IMR-90 (cell line): Measurements from ENCODE around the gene CRISPLD2. TPM values are rescaled to one million over a fixed set of nuclear protein-coding genes. Genes with fewer than 3 reads are reported as not detected.

Experiments used
- ATAC-seq: fragments of 200-7000 bp; cut with Tn5 transposase; 2 replicates; pipeline ENCODE4 v1.9.1; 2020; ENCODE audit warnings: low read depth, mild to moderate bottlenecking, moderate library complexity
- BruUV-seq: library from RNA; stranded (reverse); fragments of 400-500 nt; replicated peaks from 2 replicates; lab custom pipeline; 2021; lab: Mats Ljungman, UMichigan
- CTCF ChIA-PET: fragments of 300-600 bp; formaldehyde crosslinking; extraction: SDS; loops from one replicate; lab custom pipeline; 2021; ENCODE audit warnings: antibody characterized with exemption; lab: Yijun Ruan, JAX
- POLR2A ChIA-PET: fragments of 300-600 bp; sonication (Branson Sonifier 250); formaldehyde crosslinking; loops from one replicate; lab custom pipeline; 2022; ENCODE audit warnings: antibody characterized with exemption; ENCODE audit not compliant: unreplicated experiment; lab: Charles Lee
- DNase-seq: peaks from one replicate; pipeline ENCODE4 v3.0.0; 2013
- H2AFZ ChIP-seq: replicated peaks from 2 replicates; pipeline ENCODE3; 2013; ENCODE audit warnings: low read length, mild to moderate bottlenecking; ENCODE audit not compliant: poor library complexity
- H2AK5ac ChIP-seq: 2 replicates; pipeline ENCODE4 v1.6.1; 2013; ENCODE audit warnings: low read depth, low read length, inconsistent platforms
- H2AK9ac ChIP-seq: replicated peaks from 2 replicates; pipeline ENCODE3; 2013; ENCODE audit warnings: mild to moderate bottlenecking, low read depth, low read length, moderate library complexity; ENCODE audit not compliant: poor library complexity
- H2BK120ac ChIP-seq: 2 replicates; pipeline ENCODE4 v1.6.1; 2013; ENCODE audit warnings: low read depth, low read length, inconsistent platforms
- H2BK15ac ChIP-seq: 3 replicates; pipeline ENCODE4 v1.6.1; 2013; ENCODE audit warnings: low read depth, low read length, inconsistent platforms
- H2BK20ac ChIP-seq: 2 replicates; pipeline ENCODE4 v1.6.1; 2013; ENCODE audit warnings: low read depth, mild to moderate bottlenecking, inconsistent platforms, low read length, moderate library complexity
- H2BK5ac ChIP-seq: 2 replicates; pipeline ENCODE4 v1.6.1; 2013; ENCODE audit warnings: mild to moderate bottlenecking, low read depth, low read length, inconsistent platforms; ENCODE audit not compliant: poor library complexity, severe bottlenecking
- H3K14ac ChIP-seq: replicated peaks from 2 replicates; pipeline ENCODE4 v1.6.1; 2013; ENCODE audit warnings: low read depth, low read length, inconsistent platforms
- H3K18ac ChIP-seq: 2 replicates; pipeline ENCODE4 v1.6.1; 2013; ENCODE audit warnings: low read depth, low read length, control low read depth
- H3K23ac ChIP-seq: 2 replicates; pipeline ENCODE4 v1.6.1; 2013; ENCODE audit warnings: low read depth, low read length, inconsistent platforms
- H3K27ac ChIP-seq: 2 replicates; pipeline ENCODE4 v1.5.1; 2013; ENCODE audit warnings: mild to moderate bottlenecking, control low read depth, low read length; ENCODE audit not compliant: insufficient read depth
- H3K27me3 ChIP-seq: 2 replicates; pipeline ENCODE4 v1.6.1; 2013; ENCODE audit warnings: low read length; ENCODE audit not compliant: control insufficient read depth, insufficient read depth
- H3K36me3 ChIP-seq: 2 replicates; pipeline ENCODE4 v1.6.1; 2013; ENCODE audit warnings: low read length, mixed read lengths; ENCODE audit not compliant: control insufficient read depth, insufficient read depth
- H3K4ac ChIP-seq: 2 replicates; pipeline ENCODE4 v1.6.1; 2013; ENCODE audit warnings: low read depth, low read length, inconsistent platforms
- H3K4me1 ChIP-seq: 2 replicates; pipeline ENCODE4 v1.6.1; 2013; ENCODE audit warnings: low read length, mixed read lengths; ENCODE audit not compliant: control insufficient read depth, insufficient read depth
- H3K4me2 ChIP-seq: 2 replicates; pipeline ENCODE4 v1.6.1; 2013; ENCODE audit warnings: low read depth, mild to moderate bottlenecking, control low read depth, low read length, moderate library complexity
- H3K4me3 ChIP-seq: 2 replicates; pipeline ENCODE4 v1.5.1; 2013; ENCODE audit warnings: low read depth, mild to moderate bottlenecking, control low read depth, low read length, moderate library complexity; ENCODE audit not compliant: insufficient read depth
- H3K56ac ChIP-seq: 2 replicates; pipeline ENCODE4 v1.6.1; 2013; ENCODE audit warnings: low read length, inconsistent platforms; ENCODE audit not compliant: insufficient read depth; ENCODE audit errors: extremely low read depth
- H3K79me1 ChIP-seq, 2 experiments: 2 replicates each; pipeline ENCODE4 v1.6.1; 2013; ENCODE audit warnings: low read length in 2 of 2, inconsistent platforms in 1 of 2, low read depth in 1 of 2
- H3K9ac ChIP-seq: 2 replicates; pipeline ENCODE4 v1.6.1; 2013; ENCODE audit warnings: low read depth, low read length, control low read depth
- H3K9me1 ChIP-seq: 2 replicates; pipeline ENCODE4 v1.6.1; 2013; ENCODE audit warnings: low read length, inconsistent platforms; ENCODE audit not compliant: insufficient read depth
- H3K9me3 ChIP-seq: 2 replicates; pipeline ENCODE4 v1.6.1; 2013; ENCODE audit warnings: low read length; ENCODE audit not compliant: control insufficient read depth, insufficient read depth
- H4K20me1 ChIP-seq: 2 replicates; pipeline ENCODE4 v1.6.1; 2013; ENCODE audit warnings: low read length, inconsistent platforms; ENCODE audit not compliant: insufficient read depth
- H4K5ac ChIP-seq: 2 replicates; pipeline ENCODE4 v1.6.1; 2013; ENCODE audit warnings: mild to moderate bottlenecking, low read depth, low read length, control low read depth
- H4K8ac ChIP-seq, 2 experiments: 2 replicates each; pipeline ENCODE4 v1.6.1; 2013; ENCODE audit warnings: low read depth in 2 of 2, low read length in 2 of 2, control low read depth in 1 of 2, inconsistent platforms in 1 of 2
- H4K91ac ChIP-seq: 2 replicates; pipeline ENCODE4 v1.6.1; 2013; ENCODE audit warnings: low read depth, low read length, inconsistent platforms; ENCODE audit not compliant: insufficient read depth
- CEBPB ChIP-seq: IDR thresholded peaks from 2 replicates; pipeline ENCODE4 v1.6.1; 2012; ENCODE audit warnings: low read depth, low read length, improper control_type of control experiment
- CHD1 ChIP-seq: IDR thresholded peaks from 2 replicates; pipeline ENCODE4 v1.6.1; 2012; ENCODE audit warnings: low read depth, low read length, improper control_type of control experiment
- MAFK ChIP-seq: IDR thresholded peaks from 2 replicates; pipeline ENCODE4 v1.6.1; 2012; ENCODE audit warnings: low read depth, low read length, improper control_type of control experiment
- MAZ ChIP-seq: IDR thresholded peaks from 2 replicates; pipeline ENCODE4 v1.6.1; 2012; ENCODE audit warnings: low read depth, mild to moderate bottlenecking, low read length, improper control_type of control experiment, moderate library complexity, borderline replicate concordance
- MXI1 ChIP-seq: IDR thresholded peaks from 2 replicates; pipeline ENCODE4 v1.6.1; 2012; ENCODE audit warnings: low read depth, mild to moderate bottlenecking, low read length, moderate library complexity, borderline replicate concordance
- NFE2L2 ChIP-seq: fragments of 150-350 bp; IDR thresholded peaks from 2 replicates; pipeline ENCODE4 v1.6.1; 2016; ENCODE audit warnings: low read depth, mild to moderate bottlenecking, low read length
- POLR2A ChIP-seq: IDR thresholded peaks from 2 replicates; pipeline ENCODE4 v1.6.1; 2012; ENCODE audit warnings: mild to moderate bottlenecking, low read depth, low read length
- RAD21 ChIP-seq: IDR thresholded peaks from 2 replicates; pipeline ENCODE4 v1.6.1; 2012; ENCODE audit warnings: low read length, improper control_type of control experiment
- RCOR1 ChIP-seq: IDR thresholded peaks from 2 replicates; pipeline ENCODE4 v1.6.1; 2012; ENCODE audit warnings: mild to moderate bottlenecking, low read length, improper control_type of control experiment; ENCODE audit not compliant: insufficient replicate concordance
- RFX5 ChIP-seq: IDR thresholded peaks from 2 replicates; pipeline ENCODE4 v1.8.0; 2012; ENCODE audit warnings: low read depth, mild to moderate bottlenecking, low read length, moderate library complexity
- SMC3 ChIP-seq: fragments of 150-350 bp; IDR thresholded peaks from 2 replicates; pipeline ENCODE4 v1.6.1; 2016; ENCODE audit warnings: low read depth, mild to moderate bottlenecking, antibody characterized with exemption, low read length, moderate library complexity
- WGBS, 2 experiments: methylation state at CpG; one replicate each; pipeline versions ENCODE4 v1.1.5 to v1.1.7; 2013; ENCODE audit warnings: missing lambda C conversion rate in 2 of 2; ENCODE audit not compliant: insufficient read length in 1 of 2; ENCODE audit errors: extremely low coverage in 2 of 2; 5-methylcytosine and 5-hydroxymethylcytosine counted together
- dilution Hi-C: fragments of 300-500 bp; cut with HindIII; formaldehyde crosslinking; loops from one replicate; pipeline ENCODE4 v1.14.3; 2018; ENCODE audit warnings: low sequenced_read_pairs; ENCODE audit not compliant: unreplicated experiment
- in situ Hi-C: fragments of 300-500 bp; cut with MboI; formaldehyde crosslinking; loops from 3 replicates; pipeline ENCODE4 v1.14.3; 2019; ENCODE audit warnings: low sequenced_read_pairs, inconsistent platforms, mixed read lengths
- intact Hi-C: fragments of 100-400 bp; cut with micrococcal nuclease; formaldehyde crosslinking; loops from 2 replicates; pipeline ENCODE4 v1.10.0; 2022
- polyA plus RNA-seq, 3 experiments: library from polyadenylated mRNA; depleted of rRNA; stranded (reverse); fragments of >200 nt; gene quantifications; 2 replicates each; pipeline ENCODE4 v1.2.3, GENCODE V29; 2012; ENCODE audit warnings: low replicate concordance in 1 of 3
- total RNA-seq: library from RNA; depleted of rRNA; stranded (reverse); fragments of >200 nt; gene quantifications from 2 replicates; pipeline ENCODE4 v1.2.3, GENCODE V29; 2012
- TF ChIP-seq, protein P1 (sequence below): fragments of 150-350 bp; IDR thresholded peaks from 2 replicates; pipeline ENCODE4 v1.6.1; 2016; ENCODE audit warnings: low read depth, mild to moderate bottlenecking, low read length, moderate library complexity, borderline replicate concordance
- TF ChIP-seq, protein P2 (sequence below): conservative IDR thresholded peaks from 2 replicates; pipeline ENCODE4 v1.5.1; 2012; ENCODE audit warnings: mild to moderate bottlenecking, low read depth, low read length, improper control_type of control experiment

Gene CRISPLD2
- total and polyA plus RNA-seq, 2 of the 4 experiments (the other 2 are of a cell fraction): 23.1 to 37.5 TPM

DNA sequence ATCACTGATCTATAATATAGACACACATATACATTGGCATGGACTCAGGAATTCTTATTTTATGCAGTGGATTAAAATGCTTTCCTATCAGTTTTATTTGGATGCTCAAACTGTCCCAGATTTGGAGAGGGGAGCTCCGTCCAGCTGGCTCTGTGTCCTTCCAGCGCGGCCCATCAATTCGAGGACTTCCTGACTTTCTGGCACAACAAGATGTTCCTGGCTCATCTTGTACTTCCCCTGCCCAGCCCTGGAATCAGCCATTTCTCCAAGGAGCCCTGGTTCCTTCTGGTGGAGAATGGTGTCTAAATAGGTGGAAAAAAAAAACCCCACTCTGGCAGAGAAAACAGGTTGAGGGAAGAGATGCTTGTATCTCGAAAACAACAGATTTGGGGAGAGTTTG lies 94.5 kb downstream of the CRISPLD2 start:
- H2AK9ac ChIP-seq: no peak overlapping the region

More for the DNA sequence above, 94.5 kb downstream of the CRISPLD2 start:
- in situ Hi-C loops: no loop called here
- Histone ChIP-seq H3K9me1 (no peaks in the 10 kb centered on the region), H3K56ac (no peak overlapping the region), H4K20me1 (no peaks in the 10 kb centered on the region), H3K36me3 (no peaks in the 10 kb centered on the region), H2BK120ac (no peak overlapping the region), H2AK5ac (no peak overlapping the region), H3K14ac (no peak overlapping the region), H3K18ac (no peak overlapping the region), H2BK5ac (no peak overlapping the region), H3K27ac (no peak overlapping the region), H3K9me3 (no peaks in the 10 kb centered on the region), H4K8ac (no peak overlapping the region), H3K4me2 (no peak overlapping the region), H2BK15ac (no peak overlapping the region), H4K5ac (no peak overlapping the region), H3K27me3 (peaks cover 36% of the 10 kb centered on the region), H3K4ac (no peak overlapping the region), H3K4me3 (no peak overlapping the region), H3K23ac (no peak overlapping the region), H3K9ac (no peak overlapping the region), H3K79me1 (no peaks in the 10 kb centered on the region), H2BK20ac (no peak overlapping the region), H2AFZ (no peak overlapping the region), H4K91ac (no peak overlapping the region), H3K4me1 (no peaks in the 10 kb centered on the region)
- TF ChIP-seq, protein P1, sequence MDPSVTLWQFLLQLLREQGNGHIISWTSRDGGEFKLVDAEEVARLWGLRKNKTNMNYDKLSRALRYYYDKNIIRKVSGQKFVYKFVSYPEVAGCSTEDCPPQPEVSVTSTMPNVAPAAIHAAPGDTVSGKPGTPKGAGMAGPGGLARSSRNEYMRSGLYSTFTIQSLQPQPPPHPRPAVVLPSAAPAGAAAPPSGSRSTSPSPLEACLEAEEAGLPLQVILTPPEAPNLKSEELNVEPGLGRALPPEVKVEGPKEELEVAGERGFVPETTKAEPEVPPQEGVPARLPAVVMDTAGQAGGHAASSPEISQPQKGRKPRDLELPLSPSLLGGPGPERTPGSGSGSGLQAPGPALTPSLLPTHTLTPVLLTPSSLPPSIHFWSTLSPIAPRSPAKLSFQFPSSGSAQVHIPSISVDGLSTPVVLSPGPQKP: no peak
- no peak for TF ChIP-seq RAD21
- no peak for TF ChIP-seq POLR2A
- no peak for TF ChIP-seq CHD1
- TF ChIP-seq RFX5: no peak
- no peak for TF ChIP-seq MAZ
- TF ChIP-seq MXI1: no peak
- TF ChIP-seq, protein P2, sequence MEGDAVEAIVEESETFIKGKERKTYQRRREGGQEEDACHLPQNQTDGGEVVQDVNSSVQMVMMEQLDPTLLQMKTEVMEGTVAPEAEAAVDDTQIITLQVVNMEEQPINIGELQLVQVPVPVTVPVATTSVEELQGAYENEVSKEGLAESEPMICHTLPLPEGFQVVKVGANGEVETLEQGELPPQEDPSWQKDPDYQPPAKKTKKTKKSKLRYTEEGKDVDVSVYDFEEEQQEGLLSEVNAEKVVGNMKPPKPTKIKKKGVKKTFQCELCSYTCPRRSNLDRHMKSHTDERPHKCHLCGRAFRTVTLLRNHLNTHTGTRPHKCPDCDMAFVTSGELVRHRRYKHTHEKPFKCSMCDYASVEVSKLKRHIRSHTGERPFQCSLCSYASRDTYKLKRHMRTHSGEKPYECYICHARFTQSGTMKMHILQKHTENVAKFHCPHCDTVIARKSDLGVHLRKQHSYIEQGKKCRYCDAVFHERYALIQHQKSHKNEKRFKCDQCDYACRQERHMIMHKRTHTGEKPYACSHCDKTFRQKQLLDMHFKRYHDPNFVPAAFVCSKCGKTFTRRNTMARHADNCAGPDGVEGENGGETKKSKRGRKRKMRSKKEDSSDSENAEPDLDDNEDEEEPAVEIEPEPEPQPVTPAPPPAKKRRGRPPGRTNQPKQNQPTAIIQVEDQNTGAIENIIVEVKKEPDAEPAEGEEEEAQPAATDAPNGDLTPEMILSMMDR: no peak
- no peak for TF ChIP-seq MAFK
- no peak for TF ChIP-seq RCOR1
- no peak for TF ChIP-seq SMC3
- no peak for TF ChIP-seq CEBPB
- TF ChIP-seq NFE2L2: no peak
- DNase-seq (no peak), ATAC-seq (no peak)
- CTCF ChIA-PET: no interaction called here
- BruUV-seq: no TSS peak
- POLR2A ChIA-PET: no interaction called here
- dilution Hi-C loops: no loop called here
- intact Hi-C loops: no loop called here
- WGBS, 2 experiments: no CpG with 5 or more reads among the region's 5 CpGs
